Immature natural killer cell (primary cell): ENCODE results near the gene AEBP2. TPM values are rescaled to one million over a fixed set of nuclear protein-coding genes. Genes with fewer than 3 reads are reported as not detected.
"Not testable (repeated sequence)": the region's sequence is repeated elsewhere in the genome, so short reads cannot be mapped to it uniquely, and the experiment has no call there.

ENCODE experiments used
- DNase-seq, 3 donors: peaks; one replicate each; pipeline ENCODE4 v3.0.0; 2022; ENCODE audit warnings: mixed read lengths in 1 of 3
- H3K27ac Mint-ChIP-seq, 6 donors: one replicate each; pipeline ENCODE4 v1.8.0; 2020; ENCODE audit warnings: mixed read lengths in 6 of 6, mild to moderate bottlenecking in 5 of 6, inconsistent platforms in 4 of 6, moderate library complexity in 3 of 6
- H3K27me3 Mint-ChIP-seq, 3 donors: one replicate each; pipeline ENCODE4 v1.8.0; 2020 to 2021; ENCODE audit warnings: low read depth in 3 of 3, mild to moderate bottlenecking in 3 of 3, mixed read lengths in 3 of 3, moderate library complexity in 3 of 3, inconsistent platforms in 1 of 3
- H3K36me3 Mint-ChIP-seq, 3 donors: one replicate each; pipeline ENCODE4 v1.8.0; 2020; ENCODE audit warnings: mixed read lengths in 3 of 3, inconsistent platforms in 2 of 3, mild to moderate bottlenecking in 2 of 3
- H3K4me1 Mint-ChIP-seq, 2 donors: one replicate each; pipeline ENCODE4 v1.8.0; 2020; ENCODE audit warnings: inconsistent platforms in 2 of 2, mild to moderate bottlenecking in 2 of 2, mixed read lengths in 2 of 2, moderate library complexity in 1 of 2
- H3K4me3 Mint-ChIP-seq, 5 donors: one replicate each; pipeline ENCODE4 v1.8.0; 2020; ENCODE audit warnings: mild to moderate bottlenecking in 5 of 5, mixed read lengths in 5 of 5, inconsistent platforms in 3 of 5, moderate library complexity in 3 of 5
- H3K9me3 Mint-ChIP-seq, 6 donors: one replicate each; pipeline ENCODE4 v1.8.0; 2020; ENCODE audit warnings: mild to moderate bottlenecking in 6 of 6, mixed read lengths in 6 of 6, inconsistent platforms in 4 of 6, moderate library complexity in 3 of 6
- polyA plus RNA-seq, 3 donors: library from polyadenylated mRNA; unstranded; fragments of 300-500 nt; fragmentation: Illumina TruSeq; gene quantifications; one replicate each; pipeline ENCODE4 v1.2.3, GENCODE V29; 2021

AEBP2 gene, protein sequence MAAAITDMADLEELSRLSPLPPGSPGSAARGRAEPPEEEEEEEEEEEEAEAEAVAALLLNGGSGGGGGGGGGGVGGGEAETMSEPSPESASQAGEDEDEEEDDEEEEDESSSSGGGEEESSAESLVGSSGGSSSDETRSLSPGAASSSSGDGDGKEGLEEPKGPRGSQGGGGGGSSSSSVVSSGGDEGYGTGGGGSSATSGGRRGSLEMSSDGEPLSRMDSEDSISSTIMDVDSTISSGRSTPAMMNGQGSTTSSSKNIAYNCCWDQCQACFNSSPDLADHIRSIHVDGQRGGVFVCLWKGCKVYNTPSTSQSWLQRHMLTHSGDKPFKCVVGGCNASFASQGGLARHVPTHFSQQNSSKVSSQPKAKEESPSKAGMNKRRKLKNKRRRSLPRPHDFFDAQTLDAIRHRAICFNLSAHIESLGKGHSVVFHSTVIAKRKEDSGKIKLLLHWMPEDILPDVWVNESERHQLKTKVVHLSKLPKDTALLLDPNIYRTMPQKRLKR
- 10 to 100 TPM in 2 of 3 donors, 1 to 10 TPM in 1; 5.4 to 14.9 (median 11.8) TPM for polyA plus RNA-seq

DNA sequence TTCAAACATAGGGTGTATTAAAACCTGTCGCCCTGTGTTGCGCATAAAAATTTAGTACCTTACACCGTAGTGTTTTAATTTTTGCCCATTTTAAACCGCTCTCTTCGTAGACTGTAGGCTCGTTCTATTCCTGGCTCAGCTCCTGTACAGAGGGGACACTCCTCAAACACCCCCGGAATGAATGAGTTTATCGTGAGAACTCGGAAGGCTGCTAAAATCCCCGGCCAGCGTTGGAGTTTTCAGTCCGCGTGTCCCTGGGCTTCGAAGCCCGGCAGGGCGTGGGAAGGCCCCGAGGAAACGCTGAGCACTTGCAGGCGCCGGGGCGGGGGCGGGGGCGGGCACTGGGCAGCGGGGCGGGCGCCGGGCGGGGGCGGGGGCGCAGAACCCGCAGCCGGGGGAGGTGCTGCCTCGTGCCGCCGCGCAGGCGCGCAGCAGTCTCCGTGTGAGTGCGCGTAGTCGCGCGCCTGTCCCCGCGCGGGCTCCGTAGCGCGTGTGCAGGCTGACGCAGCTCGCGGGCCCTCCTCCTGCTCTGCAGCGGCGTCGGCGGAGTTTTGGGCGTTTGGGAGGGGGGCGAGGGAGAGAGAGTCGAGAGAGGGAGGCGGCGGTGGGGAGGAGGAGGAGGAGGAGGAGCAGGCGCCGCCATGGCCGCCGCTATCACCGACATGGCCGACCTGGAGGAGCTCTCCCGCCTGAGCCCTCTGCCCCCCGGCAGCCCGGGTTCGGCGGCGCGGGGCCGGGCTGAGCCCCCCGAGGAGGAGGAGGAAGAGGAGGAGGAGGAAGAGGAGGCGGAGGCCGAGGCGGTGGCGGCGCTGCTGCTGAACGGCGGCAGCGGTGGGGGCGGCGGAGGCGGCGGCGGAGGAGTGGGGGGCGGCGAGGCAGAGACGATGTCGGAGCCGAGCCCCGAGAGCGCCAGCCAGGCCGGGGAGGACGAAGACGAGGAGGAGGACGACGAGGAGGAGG lies at the start of gene AEBP2:
Gene AEBP2 (plus strand): TSS at position 434 of the 960 bp plus-strand sequence. CDS start 208 bp downstream, at position 642.
- H3K4me1 Mint-ChIP-seq, result peaks cover 52 to 85% of the 10 kb centered on the region in 2 donors

GRCh38 chr12:19390051-19390598 lies 49.2 kb upstream of the AEBP2 start:
- no peaks in the 10 kb centered on the region for H3K4me1 Mint-ChIP-seq
- H3K27ac Mint-ChIP-seq, result no peak overlapping the region
- no peaks in the 10 kb centered on the region for H3K36me3 Mint-ChIP-seq
- H3K27me3 Mint-ChIP-seq, result peaks cover 0 to 8% (median 0%) of the 10 kb centered on the region in 3 donors
- no peak overlapping the region for H3K4me3 Mint-ChIP-seq
- no peaks in the 10 kb centered on the region for H3K9me3 Mint-ChIP-seq
- no peak for DNase-seq

More for the DNA sequence above, at the start of gene AEBP2:
- DNase-seq, result peak; percentile 92 to 95 (median 92)
- peaks cover 0 to 3% (median 0%) of the 10 kb centered on the region in 3 donors for H3K36me3 Mint-ChIP-seq
- peak within 1 kb of the TSS; percentile 93 to 99 (median 99) for H3K4me3 Mint-ChIP-seq
- H3K27me3 Mint-ChIP-seq, result peaks cover 10 to 22% (median 21%) of the 10 kb centered on the region in 3 donors
- H3K9me3 Mint-ChIP-seq, result no peaks in the 10 kb centered on the region
- H3K27ac Mint-ChIP-seq, result peak within 1 kb of the TSS; percentile 94 to 98 (median 97)

GRCh38 chr12:19392644-19393043 lies 46.6 kb upstream of the AEBP2 start:
- not testable (repeated sequence) for H3K4me3 Mint-ChIP-seq, H3K27ac Mint-ChIP-seq, H3K36me3 Mint-ChIP-seq, DNase-seq, H3K9me3 Mint-ChIP-seq, H3K27me3 Mint-ChIP-seq, H3K4me1 Mint-ChIP-seq

DNA sequence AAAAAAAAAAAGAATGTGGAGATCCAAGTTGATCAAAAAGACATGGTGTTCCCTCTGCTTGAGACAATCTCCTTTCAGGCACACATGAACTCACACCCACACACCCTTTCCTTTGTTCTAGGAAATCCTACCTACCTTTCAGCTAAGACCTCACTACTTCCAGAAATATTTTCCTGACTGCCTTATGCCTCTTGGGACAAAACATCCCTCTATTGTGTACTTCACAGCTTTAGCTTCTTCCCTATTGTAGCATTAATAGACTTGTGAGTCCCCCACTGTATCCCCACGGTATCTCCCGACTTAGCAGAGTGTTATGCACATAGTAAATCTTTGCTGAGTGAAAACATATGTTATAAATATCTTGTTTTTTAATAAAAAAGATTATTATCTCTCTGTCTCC lies 44.9 kb upstream of the AEBP2 start:
- H3K4me1 Mint-ChIP-seq, result no peaks in the 10 kb centered on the region
- H3K4me3 Mint-ChIP-seq, result no peak overlapping the region
- DNase-seq, result no peak
- no peaks in the 10 kb centered on the region for H3K36me3 Mint-ChIP-seq
- peaks cover 0 to 7% (median 0%) of the 10 kb centered on the region in 3 donors for H3K27me3 Mint-ChIP-seq
- H3K27ac Mint-ChIP-seq, result no peak overlapping the region
- no peaks in the 10 kb centered on the region for H3K9me3 Mint-ChIP-seq

GRCh38 chr12:19397534-19397933 lies 41.8 kb upstream of the AEBP2 start:
- Mint-ChIP-seq H3K27ac (no peak overlapping the region), H3K27me3 (peaks cover 0 to 2% (median 0%) of the 10 kb centered on the region in 3 donors), H3K9me3 (no peaks in the 10 kb centered on the region), H3K4me1 (peaks cover 11% of the 10 kb centered on the region in 2 donors), H3K36me3 (peaks cover 0 to 4% (median 0%) of the 10 kb centered on the region in 3 donors), H3K4me3 (no peak overlapping the region)
- no peak for DNase-seq

GRCh38 chr12:19398376-19399363 lies 40.6 kb upstream of the AEBP2 start:
- peaks cover 0 to 4% (median 0%) of the 10 kb centered on the region in 3 donors for H3K36me3 Mint-ChIP-seq
- peaks cover 21 to 22% of the 10 kb centered on the region in 2 donors for H3K4me1 Mint-ChIP-seq
- no peak overlapping the region for H3K4me3 Mint-ChIP-seq
- DNase-seq, result no peak
- peaks cover 2% of the 10 kb centered on the region in 3 donors for H3K27me3 Mint-ChIP-seq
- H3K27ac Mint-ChIP-seq, result no peak overlapping the region
- no peaks in the 10 kb centered on the region for H3K9me3 Mint-ChIP-seq

GRCh38 chr12:19400649-19401285 lies 38.5 kb upstream of the AEBP2 start:
- H3K4me3 Mint-ChIP-seq, result not testable (repeated sequence)
- peaks cover 8 to 14% (median 11%) of the 10 kb centered on the region in 6 donors for H3K9me3 Mint-ChIP-seq

GRCh38 chr12:19402211-19402610 lies 37.1 kb upstream of the AEBP2 start:
- Mint-ChIP-seq H3K9me3 (peaks cover 8 to 18% (median 13%) of the 10 kb centered on the region in 6 donors), H3K36me3 (peaks cover 6 to 10% (median 7%) of the 10 kb centered on the region in 3 donors), H3K27me3 (peaks cover 3 to 7% (median 5%) of the 10 kb centered on the region in 3 donors), H3K27ac (no peak overlapping the region), H3K4me1 (peaks cover 35 to 43% of the 10 kb centered on the region in 2 donors), H3K4me3 (peak overlapping the region in 2 of 5 donors; percentile 33 to 38)
- DNase-seq, result no peak

More at GRCh38 chr12:19400649-19401285, 38.5 kb upstream of the AEBP2 start:
- H3K36me3 Mint-ChIP-seq, result peaks cover 6 to 10% (median 7%) of the 10 kb centered on the region in 3 donors
- H3K27ac Mint-ChIP-seq, result peak overlapping the region in 1 of 6 donors; percentile 24
- not testable (repeated sequence) for DNase-seq, H3K27me3 Mint-ChIP-seq
- H3K4me1 Mint-ChIP-seq, result peaks cover 35 to 41% of the 10 kb centered on the region in 2 donors

GRCh38 chr12:19402743-19403431 lies 36.4 kb upstream of the AEBP2 start:
- peaks cover 6 to 10% (median 7%) of the 10 kb centered on the region in 3 donors for H3K36me3 Mint-ChIP-seq
- H3K9me3 Mint-ChIP-seq, result peaks cover 8 to 18% (median 13%) of the 10 kb centered on the region in 6 donors
- peak in 1 of 3 donors; percentile 6 for DNase-seq
- peak overlapping the region; percentile 9 to 81 (median 33) for H3K4me3 Mint-ChIP-seq
- H3K27me3 Mint-ChIP-seq, result peaks cover 3 to 6% (median 5%) of the 10 kb centered on the region in 3 donors
- H3K27ac Mint-ChIP-seq, result peak overlapping the region in 5 of 6 donors; percentile 16 to 90 (median 71)
- H3K4me1 Mint-ChIP-seq, result peaks cover 35 to 43% of the 10 kb centered on the region in 2 donors

DNA sequence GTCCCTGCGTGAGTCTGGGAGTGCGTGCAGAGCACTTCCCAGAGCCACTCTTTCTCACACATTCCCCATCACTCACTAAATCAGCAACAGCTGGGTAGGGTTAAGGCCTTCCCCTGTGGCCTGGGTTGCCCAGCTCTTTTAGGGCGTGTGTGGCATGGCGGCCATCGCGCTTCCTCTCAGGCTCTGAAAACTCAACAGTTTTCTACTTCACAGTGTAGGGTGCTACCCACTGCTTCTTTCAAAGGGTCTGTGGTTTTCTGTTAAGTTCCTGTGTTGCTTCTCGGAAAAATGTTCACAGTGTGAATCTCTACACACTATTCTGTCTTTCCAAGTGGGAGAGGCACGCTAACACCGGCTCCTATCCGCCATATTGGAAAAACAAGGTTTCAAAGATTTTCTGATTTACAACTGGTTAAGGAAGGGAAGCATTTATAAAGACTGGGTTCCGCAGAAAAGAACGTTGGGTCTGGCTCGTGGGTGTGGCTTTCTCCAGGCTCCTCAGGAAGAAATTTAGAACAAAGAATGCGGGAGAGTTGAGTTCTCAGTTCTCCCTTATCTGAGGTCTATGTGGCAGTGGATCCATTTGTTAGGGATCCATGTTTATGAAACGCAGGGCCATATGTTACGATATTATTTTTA lies 34.9 kb upstream of the AEBP2 start:
- H3K4me1 Mint-ChIP-seq, result peaks cover 35 to 43% of the 10 kb centered on the region in 2 donors
- peaks cover 8 to 18% (median 13%) of the 10 kb centered on the region in 6 donors for H3K9me3 Mint-ChIP-seq
- H3K4me3 Mint-ChIP-seq, result peak overlapping the region; percentile 72 to 84 (median 81)
- peak overlapping the region; percentile 81 to 97 (median 93) for H3K27ac Mint-ChIP-seq
- peaks cover 3 to 6% (median 5%) of the 10 kb centered on the region in 3 donors for H3K27me3 Mint-ChIP-seq
- peak; percentile 73 to 79 (median 75) for DNase-seq
- peaks cover 6 to 10% (median 7%) of the 10 kb centered on the region in 3 donors for H3K36me3 Mint-ChIP-seq

GRCh38 chr12:19409376-19409775 lies 29.9 kb upstream of the AEBP2 start:
- Mint-ChIP-seq H3K27me3 (peaks cover 2 to 5% (median 4%) of the 10 kb centered on the region in 3 donors), H3K27ac (no peak overlapping the region), H3K9me3 (peaks cover 3 to 14% (median 7%) of the 10 kb centered on the region in 6 donors), H3K4me1 (peaks cover 6 to 13% of the 10 kb centered on the region in 2 donors), H3K4me3 (no peak overlapping the region), H3K36me3 (peaks cover under 1 to 2% (median 2%) of the 10 kb centered on the region in 3 donors)
- no peak for DNase-seq
